Activated CD4-positive, alpha-beta T cell treated with anti-CD3 and anti-CD28 coated beads for 36 hours (primary cell): ENCODE results near the gene TGFBI. TPM values are rescaled to one million over a fixed set of nuclear protein-coding genes. Genes with fewer than 3 reads are reported as not detected.
A peak's percentile ranks its signal among the peaks of the same experiment; 100 is the strongest.

ENCODE experiments used
- ATAC-seq: fragments of 200-7000 bp; cut with Tn5 transposase; one replicate; pipeline ENCODE4 v1.10.0; 2021; ENCODE audit warnings: mild to moderate bottlenecking, moderate library complexity
- CTCF ChIA-PET: fragments of 350-600 bp; sonication (Branson Sonifier 250); formaldehyde crosslinking; loops from one replicate; lab custom pipeline; 2021; ENCODE audit warnings: antibody characterized with exemption; lab: Charles Lee
- POLR2A ChIA-PET: fragments of 350-600 bp; sonication (Branson Sonifier 250); formaldehyde crosslinking; loops from one replicate; lab custom pipeline; 2021; ENCODE audit warnings: antibody characterized with exemption, inconsistent platforms; lab: Charles Lee
- DNase-seq: peaks from one replicate; pipeline ENCODE4 v3.0.0-alpha.2; 2020
- H3K27ac Mint-ChIP-seq: one replicate; pipeline ENCODE4 v1.8.0; 2021; ENCODE audit warnings: mixed read lengths
- H3K27me3 Mint-ChIP-seq: one replicate; pipeline ENCODE4 v1.8.0; 2021; ENCODE audit warnings: mixed read lengths
- H3K36me3 Mint-ChIP-seq: one replicate; pipeline ENCODE4 v1.8.0; 2021; ENCODE audit warnings: low read depth, mixed read lengths
- H3K4me1 Mint-ChIP-seq: one replicate; pipeline ENCODE4 v1.8.0; 2021; ENCODE audit warnings: mixed read lengths
- H3K4me3 Mint-ChIP-seq: one replicate; pipeline ENCODE4 v1.8.0; 2021; ENCODE audit warnings: mild to moderate bottlenecking, moderate library complexity, mixed read lengths
- H3K9me3 Mint-ChIP-seq: one replicate; pipeline ENCODE4 v1.8.0; 2021; ENCODE audit warnings: low read depth, mixed read lengths
- intact Hi-C, 2 experiments: fragments of 100-400 bp; cut with DNase I in 1 of 2; cut with micrococcal nuclease in 1 of 2; formaldehyde crosslinking; loops; one replicate each; pipeline versions ENCODE4 v1.14.2 to v1.15.1; 2022 to 2024; cut with DNase I, micrococcal nuclease
- total RNA-seq, 2 experiments: library from RNA; stranded (reverse); gene quantifications; one replicate each; pipeline ENCODE4 v1.2.3, GENCODE V29; 2021

Gene TGFBI
- total RNA-seq, 2 experiments from 2014 or later, result not detected

DNA sequence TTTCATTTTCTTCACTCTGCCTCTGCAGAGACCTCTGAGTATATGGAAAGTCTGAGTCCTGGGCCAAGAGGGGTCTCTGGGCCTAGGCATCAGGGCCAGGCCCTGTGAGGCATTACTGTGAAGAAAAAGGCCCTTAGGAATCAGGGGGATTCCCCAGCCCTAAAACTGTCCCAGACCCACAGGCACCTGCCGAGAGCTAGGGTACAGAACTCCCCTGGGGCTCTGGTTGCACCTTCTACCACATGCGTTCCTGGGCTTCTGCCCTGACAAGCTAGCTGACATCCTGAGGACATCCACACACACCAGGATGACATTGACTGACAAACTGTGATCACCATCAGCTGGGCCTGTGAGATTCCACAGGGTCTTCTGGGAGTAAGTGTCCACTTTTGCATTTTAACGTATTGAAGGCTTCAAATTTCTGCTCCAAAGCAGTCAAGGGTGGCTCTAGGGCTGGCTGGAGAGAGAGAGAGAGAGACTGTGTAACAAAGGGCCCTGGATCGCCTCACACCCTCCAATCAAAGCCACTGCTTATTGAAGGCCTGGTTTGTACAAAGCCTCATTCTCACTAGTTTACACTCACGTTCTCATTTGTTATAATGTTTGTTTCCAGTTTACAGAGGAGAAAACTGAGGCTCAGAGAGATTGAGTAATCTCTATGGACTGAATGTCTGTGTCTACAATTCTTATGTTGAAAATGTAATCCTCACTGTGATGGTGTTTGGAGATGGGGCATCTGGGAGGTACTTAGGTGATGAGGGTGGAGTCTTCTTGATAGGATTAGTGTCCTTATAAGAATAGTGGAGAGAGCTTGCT lies 45.1 kb downstream of the TGFBI start:
- no peaks in the 10 kb centered on the region for H3K36me3 Mint-ChIP-seq
- no peak for DNase-seq
- CTCF ChIA-PET, result interaction anchor here (0.8 to 1.9 kb wide), 2 partner anchors 185 to 610 kb away, joined by 3 to 4 read pairs; no protein-coding TSS in a partner anchor
- no peak for ATAC-seq
- intact Hi-C loops, result no loop called here
- no peak overlapping the region for H3K27ac Mint-ChIP-seq
- POLR2A ChIA-PET, result no interaction called here
- no peaks in the 10 kb centered on the region for H3K4me1 Mint-ChIP-seq
- peaks cover 24% of the 10 kb centered on the region for H3K27me3 Mint-ChIP-seq
- H3K9me3 Mint-ChIP-seq, result no peaks in the 10 kb centered on the region
- no peak overlapping the region for H3K4me3 Mint-ChIP-seq

GRCh38 chr5:136075466-136075891 lies 46.7 kb downstream of the TGFBI start:
- Mint-ChIP-seq H3K27ac (no peak overlapping the region), H3K36me3 (no peaks in the 10 kb centered on the region), H3K4me3 (no peak overlapping the region), H3K27me3 (peaks cover 28% of the 10 kb centered on the region), H3K9me3 (no peaks in the 10 kb centered on the region), H3K4me1 (peaks cover 3% of the 10 kb centered on the region)
- DNase-seq (no peak), ATAC-seq (no peak)
- ChIA-PET CTCF (interaction anchor here (1.9 kb wide), 1 partner anchor 187 kb away, joined by 4 read pairs; no protein-coding TSS in a partner anchor), POLR2A (no interaction called here)
- intact Hi-C loops, result no loop called here

GRCh38 chr5:136076067-136076466 lies 47.3 kb downstream of the TGFBI start:
- H3K4me3 Mint-ChIP-seq, result no peak overlapping the region
- peaks cover 28% of the 10 kb centered on the region for H3K27me3 Mint-ChIP-seq
- CTCF ChIA-PET, result interaction anchor here (0.6 to 1.9 kb wide), 3 partner anchors 30 to 246 kb away, joined by 3 to 4 read pairs (median 3); no protein-coding TSS in a partner anchor
- no peak for ATAC-seq
- intact Hi-C loops, result no loop called here
- H3K27ac Mint-ChIP-seq, result no peak overlapping the region
- H3K9me3 Mint-ChIP-seq, result no peaks in the 10 kb centered on the region
- H3K36me3 Mint-ChIP-seq, result no peaks in the 10 kb centered on the region
- POLR2A ChIA-PET, result no interaction called here
- H3K4me1 Mint-ChIP-seq, result peaks cover 3% of the 10 kb centered on the region
- DNase-seq, result no peak

GRCh38 chr5:136076881-136077445 lies 48.2 kb downstream of the TGFBI start:
- intact Hi-C loops, result no loop called here
- no peak for DNase-seq
- H3K4me3 Mint-ChIP-seq, result no peak overlapping the region
- ATAC-seq, result no peak
- H3K36me3 Mint-ChIP-seq, result no peaks in the 10 kb centered on the region
- no peaks in the 10 kb centered on the region for H3K9me3 Mint-ChIP-seq
- ChIA-PET POLR2A (no interaction called here), CTCF (interaction anchor here (0.6 to 1.5 kb wide), 3 partner anchors 27 to 247 kb away, joined by 3 read pairs; no protein-coding TSS in a partner anchor)
- H3K4me1 Mint-ChIP-seq, result peaks cover 3% of the 10 kb centered on the region
- peaks cover 28% of the 10 kb centered on the region for H3K27me3 Mint-ChIP-seq
- no peak overlapping the region for H3K27ac Mint-ChIP-seq

DNA sequence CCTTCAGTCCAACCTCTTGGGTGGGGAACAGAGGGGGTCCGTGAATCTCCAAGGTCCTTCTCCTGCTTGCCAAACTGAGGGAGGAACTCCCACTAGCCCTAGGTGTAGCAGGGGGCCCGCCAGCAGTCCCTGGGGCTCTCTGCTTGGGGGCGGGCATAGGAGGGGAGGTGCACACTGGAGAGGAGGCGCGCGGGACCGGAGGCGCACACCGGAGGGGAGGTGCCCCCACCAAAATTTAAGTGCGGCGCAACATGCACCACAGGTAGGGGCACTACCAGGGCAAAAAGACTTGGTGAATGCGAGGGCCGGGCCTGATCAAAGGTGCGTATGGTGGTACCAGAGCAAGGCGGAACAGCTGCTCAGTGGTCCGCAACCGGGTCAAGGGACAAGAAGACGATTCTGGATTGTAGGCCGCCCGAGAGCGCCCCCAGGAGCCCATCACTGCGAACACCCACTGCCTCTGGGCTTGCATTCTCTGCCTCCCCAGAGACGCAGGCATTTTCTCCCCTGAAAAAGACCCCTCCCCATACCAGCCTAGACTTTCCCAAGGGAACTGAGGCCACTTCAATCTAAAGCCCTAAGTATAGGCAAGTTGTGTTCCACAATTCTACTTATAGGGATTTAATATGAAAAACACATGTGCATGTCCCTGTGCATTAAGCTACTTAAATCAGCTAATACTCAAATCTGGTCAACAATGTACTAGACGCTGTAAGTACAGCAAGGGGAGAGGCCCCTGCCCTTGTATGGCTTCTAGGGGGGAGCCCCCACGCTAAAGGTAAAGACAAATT lies 50.6 kb downstream of the TGFBI start:
- no peak overlapping the region for H3K27ac Mint-ChIP-seq
- peaks cover 28% of the 10 kb centered on the region for H3K27me3 Mint-ChIP-seq
- DNase-seq (peak; percentile 10), ATAC-seq (no peak)
- CTCF ChIA-PET, result interaction anchor here (0.9 kb wide), 1 partner anchor 52 kb away, joined by 3 read pairs; no protein-coding TSS in a partner anchor
- H3K4me3 Mint-ChIP-seq, result peak overlapping the region; percentile 55
- peaks cover 3% of the 10 kb centered on the region for H3K4me1 Mint-ChIP-seq
- POLR2A ChIA-PET, result no interaction called here
- intact Hi-C loops, result no loop called here
- no peaks in the 10 kb centered on the region for H3K9me3 Mint-ChIP-seq
- H3K36me3 Mint-ChIP-seq, result no peaks in the 10 kb centered on the region

GRCh38 chr5:136080113-136080482 lies 51.3 kb downstream of the TGFBI start:
- DNase-seq (no peak), ATAC-seq (peak; percentile 24)
- intact Hi-C loops, result no loop called here
- Mint-ChIP-seq H3K36me3 (no peaks in the 10 kb centered on the region), H3K9me3 (no peaks in the 10 kb centered on the region), H3K27ac (no peak overlapping the region), H3K27me3 (peaks cover 28% of the 10 kb centered on the region), H3K4me1 (peaks cover 3% of the 10 kb centered on the region), H3K4me3 (peak overlapping the region; percentile 55)
- POLR2A ChIA-PET, result no interaction called here
- CTCF ChIA-PET, result interaction anchor here (0.6 to 1.3 kb wide), 5 partner anchors 52 to 970 kb away, joined by 3 to 6 read pairs (median 3); no protein-coding TSS in a partner anchor

DNA sequence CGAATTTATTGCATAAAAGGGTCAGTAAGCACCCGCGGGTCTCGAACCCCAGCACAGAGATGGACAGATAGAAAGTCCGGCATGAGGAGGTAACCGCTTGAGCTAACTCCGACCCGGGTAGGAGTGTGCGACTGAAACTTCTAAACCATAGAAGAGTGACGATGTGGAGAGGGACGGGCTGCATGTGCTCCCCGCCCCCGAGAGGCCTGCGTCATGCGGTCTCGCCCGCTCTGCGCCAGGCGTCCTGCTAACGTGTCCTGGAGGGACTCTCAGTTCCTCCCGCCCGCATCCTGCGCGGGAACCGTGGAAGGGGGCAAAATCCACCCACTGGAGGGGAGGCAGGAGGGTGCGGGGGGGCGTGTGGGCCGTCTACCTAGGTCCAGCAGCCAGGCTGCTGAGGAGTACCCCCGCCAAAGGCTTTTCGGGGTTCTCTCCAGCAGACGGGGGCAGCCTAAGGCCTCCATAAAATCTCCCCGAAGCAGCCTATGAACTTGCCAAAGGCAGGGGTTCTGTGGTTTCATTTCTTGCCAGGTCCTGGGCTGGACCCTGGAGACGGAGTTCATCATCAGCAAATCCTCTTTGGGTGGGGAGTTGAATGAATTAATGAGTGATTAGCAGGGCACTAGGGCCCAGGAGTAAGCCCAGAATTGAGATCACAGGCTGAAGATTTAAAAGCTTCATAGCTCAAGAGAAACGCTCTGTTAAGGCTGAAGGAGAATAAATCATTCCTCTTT lies 51.9 kb downstream of the TGFBI start:
- no peak overlapping the region for H3K27ac Mint-ChIP-seq
- H3K27me3 Mint-ChIP-seq, result peaks cover 28% of the 10 kb centered on the region
- H3K4me1 Mint-ChIP-seq, result peaks cover 3% of the 10 kb centered on the region
- intact Hi-C loops, result no loop called here
- CTCF ChIA-PET, result interaction anchor here (0.6 to 1.9 kb wide), 7 partner anchors 51 to 970 kb away, joined by 3 to 6 read pairs (median 3); no protein-coding TSS in a partner anchor
- peak; percentile 96 for ATAC-seq
- peak; percentile 80 for DNase-seq
- POLR2A ChIA-PET, result no interaction called here
- no peaks in the 10 kb centered on the region for H3K36me3 Mint-ChIP-seq
- no peaks in the 10 kb centered on the region for H3K9me3 Mint-ChIP-seq
- H3K4me3 Mint-ChIP-seq, result peak overlapping the region; percentile 55

GRCh38 chr5:136081217-136081591 lies 52.4 kb downstream of the TGFBI start:
- DNase-seq (no peak), ATAC-seq (no peak)
- H3K4me3 Mint-ChIP-seq, result no peak overlapping the region
- peaks cover 3% of the 10 kb centered on the region for H3K4me1 Mint-ChIP-seq
- ChIA-PET POLR2A (no interaction called here), CTCF (interaction anchor here (0.7 to 1.9 kb wide), 11 partner anchors 10 to 227 kb away, joined by 3 to 6 read pairs (median 3); no protein-coding TSS in a partner anchor)
- no peak overlapping the region for H3K27ac Mint-ChIP-seq
- intact Hi-C loops, result no loop called here
- peaks cover 28% of the 10 kb centered on the region for H3K27me3 Mint-ChIP-seq
- no peaks in the 10 kb centered on the region for H3K9me3 Mint-ChIP-seq
- H3K36me3 Mint-ChIP-seq, result no peaks in the 10 kb centered on the region

DNA sequence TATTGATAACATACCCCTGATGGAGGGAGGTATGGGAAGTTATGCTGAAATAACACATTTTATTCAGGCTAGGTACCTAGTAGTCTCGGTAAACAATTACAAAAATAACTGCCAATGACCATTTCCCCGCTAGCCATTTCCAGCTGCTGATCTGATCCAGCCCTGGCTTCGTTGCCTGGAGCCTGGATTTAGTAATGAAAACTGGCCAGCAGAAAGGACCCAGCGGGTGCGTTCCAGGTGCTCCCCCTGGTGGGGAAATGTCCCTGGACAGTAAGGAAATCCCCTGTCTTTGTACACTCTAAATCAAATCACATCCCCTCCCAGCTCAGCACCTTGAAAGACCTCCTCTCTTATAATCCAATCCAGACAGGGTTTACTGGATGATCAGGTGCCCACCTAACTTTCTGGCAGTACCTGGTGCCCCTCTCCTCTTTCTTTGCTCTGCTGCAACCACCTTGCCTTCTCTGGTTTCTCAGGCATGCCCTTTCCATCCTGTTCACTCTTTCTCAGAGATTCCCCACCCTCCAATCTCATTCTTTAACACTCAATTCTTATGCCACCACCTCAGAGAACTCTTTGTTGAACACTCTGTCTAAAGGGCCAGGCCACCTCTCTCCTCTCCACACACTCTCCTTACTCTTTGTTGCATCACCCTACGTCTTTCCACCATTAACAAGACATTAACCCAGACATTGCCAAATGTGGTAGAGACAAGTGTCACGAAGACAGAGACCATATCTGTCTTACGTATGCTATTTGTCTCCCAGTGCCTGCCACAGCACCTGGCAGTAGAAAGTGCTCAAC lies 53.8 kb downstream of the TGFBI start:
- ChIA-PET POLR2A (no interaction called here), CTCF (interaction anchor here (0.5 to 1.9 kb wide), 11 partner anchors 39 to 703 kb away, joined by 3 to 6 read pairs (median 4); no protein-coding TSS in a partner anchor)
- Mint-ChIP-seq H3K27me3 (peaks cover 24% of the 10 kb centered on the region), H3K36me3 (no peaks in the 10 kb centered on the region), H3K4me1 (peaks cover 3% of the 10 kb centered on the region), H3K4me3 (no peak overlapping the region), H3K27ac (no peak overlapping the region), H3K9me3 (no peaks in the 10 kb centered on the region)
- intact Hi-C loops, result loop anchor here (1.0 to 2.0 kb wide), 4 partner anchors 105 to 195 kb away; no protein-coding TSS in a partner anchor
- DNase-seq (peak; percentile 76), ATAC-seq (no peak)

DNA sequence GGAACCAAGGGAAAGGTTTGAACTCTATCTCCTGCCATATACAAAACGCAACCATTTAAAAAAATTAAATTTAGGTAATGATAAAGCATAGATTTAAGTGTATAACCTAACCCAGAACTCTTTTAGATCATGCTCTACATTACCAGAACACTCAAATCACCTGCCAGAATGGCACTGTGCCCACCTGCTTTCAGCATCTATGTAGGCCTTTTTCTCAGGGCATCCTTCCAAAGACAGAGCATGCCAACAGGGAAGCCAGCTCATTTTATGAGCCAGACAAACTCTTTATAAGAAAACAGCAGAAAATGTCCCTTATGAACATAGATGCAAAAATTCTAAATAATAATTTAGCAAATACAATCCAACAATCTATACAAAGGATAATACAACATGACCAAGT lies 55.9 kb downstream of the TGFBI start:
- H3K27ac Mint-ChIP-seq, result no peak overlapping the region
- peaks cover 2% of the 10 kb centered on the region for H3K4me1 Mint-ChIP-seq
- intact Hi-C loops, result no loop called here
- CTCF ChIA-PET, result interaction anchor here (0.6 to 1.0 kb wide), 5 partner anchors 14 to 201 kb away, joined by 3 to 4 read pairs (median 3); no protein-coding TSS in a partner anchor
- ATAC-seq (no peak), DNase-seq (no peak)
- no peaks in the 10 kb centered on the region for H3K36me3 Mint-ChIP-seq
- no peak overlapping the region for H3K4me3 Mint-ChIP-seq
- no peaks in the 10 kb centered on the region for H3K9me3 Mint-ChIP-seq
- POLR2A ChIA-PET, result interaction anchor here (0.6 kb wide), 1 partner anchor 431 kb away, joined by 3 read pairs; no protein-coding TSS in a partner anchor
- H3K27me3 Mint-ChIP-seq, result peaks cover 7% of the 10 kb centered on the region
